Stomach (tissue), 4 donors: Measurements from ENCODE around the gene CLEC16A.

Experiments used
- CTCF ChIP-seq, 7 experiments: fragments of 450-650 bp in 4 of 7; fragments of 200-600 bp in 3 of 7; sonication (generic) in 3 of 7; IDR thresholded peaks; one replicate each; pipeline ENCODE4 v1.5.1; 2016 to 2019; ENCODE audit warnings: antibody characterized with exemption in 7 of 7, control low read depth in 2 of 7, mild to moderate bottlenecking in 1 of 7
- EP300 ChIP-seq: sonication (generic); formaldehyde crosslinking; IDR thresholded peaks from one replicate; pipeline ENCODE4 v1.6.1; 2017; ENCODE audit warnings: antibody characterized with exemption
- POLR2A ChIP-seq, 4 donors: fragments of 450-650 bp; IDR thresholded peaks; one replicate each; pipeline ENCODE4 v1.6.1; 2016; ENCODE audit warnings: antibody characterized with exemption in 4 of 4, control low read depth in 2 of 4, mild to moderate bottlenecking in 1 of 4, moderate library complexity in 1 of 4
- POLR2AphosphoS5 ChIP-seq, 3 donors: sonication (generic); formaldehyde crosslinking; IDR thresholded peaks; one replicate each; pipeline ENCODE4 v1.6.1; 2016; ENCODE audit warnings: antibody characterized with exemption in 3 of 3

GRCh38 chr16:11097094-11097786 is 152.9 kb downstream of the CLEC16A start:
- TF ChIP-seq CTCF (IDR thresholded peaks at IDR 0.05) (no peak), POLR2A (IDR thresholded peaks at IDR 0.05) (no peak), POLR2AphosphoS5 (IDR thresholded peaks at IDR 0.05) (no peak), EP300 (no peak)
